HepG2 (cell line): ENCODE measurements around the gene RAPGEF5.

ENCODE experiments used
- CTCF ChIP-seq: sonication (generic); formaldehyde crosslinking; IDR thresholded peaks from 2 replicates; pipeline ENCODE4 v1.5.0; 2020; ENCODE audit warnings: mild to moderate bottlenecking, missing genetic modification reagents, moderate library complexity
- NR1H2 ChIP-seq: sonication (generic); formaldehyde crosslinking; IDR thresholded peaks from 2 replicates; pipeline ENCODE4 v1.8.1; 2022; ENCODE audit warnings: low read depth, missing genetic modification reagents, borderline replicate concordance
- ZFX ChIP-seq: sonication (generic); formaldehyde crosslinking; IDR thresholded peaks from 2 replicates; pipeline ENCODE4 v1.4.0; 2020; ENCODE audit warnings: mild to moderate bottlenecking, low read depth, missing genetic modification reagents, moderate library complexity
- ZNF782 ChIP-seq: sonication (generic); formaldehyde crosslinking; IDR thresholded peaks from 2 replicates; pipeline ENCODE4 v1.4.0; 2020; ENCODE audit warnings: missing genetic modification reagents, mild to moderate bottlenecking, borderline replicate concordance
- ZZZ3 ChIP-seq: sonication (generic); formaldehyde crosslinking; IDR thresholded peaks from 2 replicates; pipeline ENCODE4 v1.4.0; 2020; ENCODE audit warnings: missing genetic modification reagents, mild to moderate bottlenecking, borderline replicate concordance

GRCh38 chr7:22117222-22117621 lies 239.7 kb downstream of the RAPGEF5 start:
- TF ChIP-seq ZNF782 (no peak), CTCF (CRISPR knock-in tag) (no peak), ZFX (CRISPR knock-in tag) (no peak), NR1H2 (no peak), ZZZ3 (no peak)
